Measurements from ENCODE around the gene ROBO1. TPM values are rescaled to one million over a fixed set of nuclear protein-coding genes. Genes with fewer than 3 reads are reported as not detected.

ROBO1 gene
- total and polyA plus RNA-seq, 2 of the 13 experiments (the other 11 are each of a cell fraction or from before 2014, with no cell fraction given) = 52.2 to 71.0 TPM

GRCh38 chr3:79810581-79810980, 42.8 kb upstream of the ROBO1 start:
- Histone ChIP-seq H3K4me3 (replicated peaks in 1 of 3; ENCODE audit: insufficient read depth in 1 of 3, low read depth in 2 of 3, low read length in 3 of 3) (no peak overlapping the region), H3K4me1 (ENCODE audit: insufficient read depth, low read length) (no peaks in the 10 kb centered on the region), H2AFZ (ENCODE audit: low read length) (no peak overlapping the region), H3K9ac (ENCODE audit: insufficient read depth, low read depth, low read length) (no peak overlapping the region), H3K79me2 (ENCODE audit: insufficient read depth, low read length) (no peaks in the 10 kb centered on the region), H3K27ac (ENCODE audit: extremely low read length, insufficient read depth, low read length) (no peak overlapping the region), H3K4me2 (ENCODE audit: low read depth, low read length) (no peak overlapping the region), H3K27me3 (ENCODE audit: control insufficient read depth in 1 of 2, insufficient read depth in 2 of 2, low read length in 2 of 2) (no peaks in the 10 kb centered on the region), H3K36me3 (replicated peaks in 1 of 2; ENCODE audit: control insufficient read depth in 1 of 2, insufficient read depth in 2 of 2, low read length in 2 of 2) (no peaks in the 10 kb centered on the region), H4K20me1 (ENCODE audit: insufficient read depth, low read length) (no peaks in the 10 kb centered on the region), H3K9me3 (ENCODE audit: low read length) (peaks cover 4% of the 10 kb centered on the region; the same call in 1 of the 2 replicates)
- no peak for ATAC-seq
- 0% methylated on average over 1 of the region's 1 CpG for WGBS (ENCODE audit: low lambda C conversion rate)
- no peak for DNase-seq (ENCODE audit: low spot score)
- intact Hi-C loops (cut with micrococcal nuclease; ENCODE audit: unreplicated experiment) (no loop called here), in situ Hi-C loops (cut with HindIII; ENCODE audit: extremely low pct_ligation_motif_present, low pct_unique_long_range_greater_than_20kb) (no loop called here)
- ChIA-PET CTCF (ENCODE audit: low intra/inter-chr PET ratio, low total read pairs) (no interaction called here), POLR2A (no interaction called here)
- no peak for FAIRE-seq
- TF ChIP-seq NFYC (CRISPR knock-in tag; IDR thresholded peaks at IDR 0.05) = no peak
- TF ChIP-seq ZNF639 (CRISPR knock-in tag; conservative IDR thresholded peaks at IDR 0.05) = no peak
- no peak for TF ChIP-seq ZNF724P (CRISPR knock-in tag; IDR thresholded peaks at IDR 0.05; ENCODE audit: borderline replicate concordance)
- BruUV-seq (replicated peaks) = no TSS peak

GRCh38 chr3:79810092-79810491, 42.3 kb upstream of the ROBO1 start:
- no peaks in the 10 kb centered on the region for H3K36me3 ChIP-seq (replicated peaks in 1 of 2; ENCODE audit: control insufficient read depth in 1 of 2, insufficient read depth in 2 of 2, low read length in 2 of 2)
- no peaks in the 10 kb centered on the region for H3K4me1 ChIP-seq (ENCODE audit: insufficient read depth, low read length)
- no peaks in the 10 kb centered on the region for H3K27me3 ChIP-seq (ENCODE audit: control insufficient read depth in 1 of 2, insufficient read depth in 2 of 2, low read length in 2 of 2)
- in situ Hi-C loops (cut with HindIII; ENCODE audit: extremely low pct_ligation_motif_present, low pct_unique_long_range_greater_than_20kb) (no loop called here), intact Hi-C loops (cut with micrococcal nuclease; ENCODE audit: unreplicated experiment) (no loop called here)
- H3K27ac ChIP-seq (ENCODE audit: extremely low read length, insufficient read depth, low read length) = no peak overlapping the region
- no peak overlapping the region for H3K9ac ChIP-seq (ENCODE audit: insufficient read depth, low read depth, low read length)
- no peak for DNase-seq (ENCODE audit: low spot score)
- POLR2A ChIA-PET = no interaction called here
- no peaks in the 10 kb centered on the region for H3K79me2 ChIP-seq (ENCODE audit: insufficient read depth, low read length)
- BruUV-seq (replicated peaks) = no TSS peak
- whole genome bisulfite sequencing (ENCODE audit: low lambda C conversion rate) = 6% methylated on average over 3 of the region's 3 CpGs
- CTCF ChIA-PET (ENCODE audit: low intra/inter-chr PET ratio, low total read pairs) = no interaction called here
- H2AFZ ChIP-seq (ENCODE audit: low read length) = no peak overlapping the region
- H3K4me2 ChIP-seq (ENCODE audit: low read depth, low read length) = no peak overlapping the region
- H4K20me1 ChIP-seq (ENCODE audit: insufficient read depth, low read length) = no peaks in the 10 kb centered on the region
- H3K9me3 ChIP-seq (ENCODE audit: low read length) = no peaks in the 10 kb centered on the region; the same call in 1 of the 2 replicates
- no peak overlapping the region for H3K4me3 ChIP-seq (replicated peaks in 1 of 3; ENCODE audit: insufficient read depth in 1 of 3, low read depth in 2 of 3, low read length in 3 of 3)
- FAIRE-seq = no peak
- ATAC-seq = no peak
- no peak for TF ChIP-seq SRSF9 (IDR thresholded peaks at IDR 0.05; ENCODE audit: borderline replicate concordance, insufficient read depth, low read depth, low read length, poor library complexity, severe bottlenecking)
- TF ChIP-seq AFF4 (CRISPR knock-in tag; IDR thresholded peaks at IDR 0.05) = no peak
- no peak for TF ChIP-seq AGO2 (optimal IDR thresholded peaks at IDR 0.05; ENCODE audit: low read depth, low read length)
- TF ChIP-seq ATF1 (CRISPR knock-in tag; IDR thresholded peaks at IDR 0.05) = no peak
- no peak for TF ChIP-seq ZNF264 (CRISPR knock-in tag; IDR thresholded peaks at IDR 0.05)
- no peak for TF ChIP-seq NR2F2 (IDR thresholded peaks at IDR 0.05; ENCODE audit: borderline replicate concordance, low read depth)
